ENCODE data around the gene ZBTB21.

ZBTB21 gene

DNA sequence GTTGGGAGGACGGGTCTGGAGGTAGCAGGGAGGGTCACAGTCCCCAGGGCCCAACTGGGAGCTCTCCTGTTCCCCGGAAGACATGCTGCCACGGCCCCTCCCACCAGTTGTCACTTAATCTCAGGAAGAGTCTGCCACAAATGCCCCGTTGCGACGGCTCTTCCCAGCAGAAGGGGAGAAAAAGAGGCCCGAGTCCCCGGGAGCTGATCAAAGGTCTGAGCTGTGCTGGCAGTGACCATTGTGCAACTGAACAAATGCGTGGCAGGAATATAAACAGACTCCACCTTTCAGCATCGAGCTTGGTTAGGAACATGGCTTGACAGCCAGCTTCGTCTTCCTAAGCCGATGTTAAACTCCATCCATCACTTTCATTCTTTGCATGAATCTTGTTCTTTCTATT lies 27.8 kb upstream of the ZBTB21 start:
- H3F3A ChIP-seq (ENCODE audit: insufficient read depth, low read length), result peaks cover 5% of the 10 kb centered on the region; the same call in 1 of the 2 replicates
- H3K79me2 ChIP-seq (ENCODE audit: low read length), result peaks cover 15% of the 10 kb centered on the region
- no peaks in the 10 kb centered on the region for H3K36me3 ChIP-seq (replicated peaks; ENCODE audit: insufficient read depth, low read length)
- H3K9ac ChIP-seq (ENCODE audit: low read length), result no peak overlapping the region
- no peak overlapping the region for H2AFZ ChIP-seq (ENCODE audit: low read length)
- H3K9me2 ChIP-seq (replicated peaks; ENCODE audit: insufficient read depth, low read length), result no peaks in the 10 kb centered on the region
- H3K27ac ChIP-seq (ENCODE audit: low read length), result no peak overlapping the region
- H3K27me3 ChIP-seq (replicated peaks; ENCODE audit: insufficient read depth, low read length), result no peaks in the 10 kb centered on the region
- no peak overlapping the region for H3K4me2 ChIP-seq (ENCODE audit: low read depth, low read length)
- H3K4me1 ChIP-seq (ENCODE audit: low read length), result peaks cover 6% of the 10 kb centered on the region
- H3K4me3 ChIP-seq (ENCODE audit: low read length), result no peak overlapping the region
- DNase-seq, result no peak
- no peaks in the 10 kb centered on the region for H3K9me3 ChIP-seq (replicated peaks; ENCODE audit: insufficient read depth, low read length)
- TF ChIP-seq EZH2 (optimal IDR thresholded peaks at IDR 0.05; ENCODE audit: low read depth, low read length), result no peak
- TF ChIP-seq, protein P1, sequence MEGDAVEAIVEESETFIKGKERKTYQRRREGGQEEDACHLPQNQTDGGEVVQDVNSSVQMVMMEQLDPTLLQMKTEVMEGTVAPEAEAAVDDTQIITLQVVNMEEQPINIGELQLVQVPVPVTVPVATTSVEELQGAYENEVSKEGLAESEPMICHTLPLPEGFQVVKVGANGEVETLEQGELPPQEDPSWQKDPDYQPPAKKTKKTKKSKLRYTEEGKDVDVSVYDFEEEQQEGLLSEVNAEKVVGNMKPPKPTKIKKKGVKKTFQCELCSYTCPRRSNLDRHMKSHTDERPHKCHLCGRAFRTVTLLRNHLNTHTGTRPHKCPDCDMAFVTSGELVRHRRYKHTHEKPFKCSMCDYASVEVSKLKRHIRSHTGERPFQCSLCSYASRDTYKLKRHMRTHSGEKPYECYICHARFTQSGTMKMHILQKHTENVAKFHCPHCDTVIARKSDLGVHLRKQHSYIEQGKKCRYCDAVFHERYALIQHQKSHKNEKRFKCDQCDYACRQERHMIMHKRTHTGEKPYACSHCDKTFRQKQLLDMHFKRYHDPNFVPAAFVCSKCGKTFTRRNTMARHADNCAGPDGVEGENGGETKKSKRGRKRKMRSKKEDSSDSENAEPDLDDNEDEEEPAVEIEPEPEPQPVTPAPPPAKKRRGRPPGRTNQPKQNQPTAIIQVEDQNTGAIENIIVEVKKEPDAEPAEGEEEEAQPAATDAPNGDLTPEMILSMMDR (IDR thresholded peaks at IDR 0.05; ENCODE audit: low read length), result no peak
- no peak for TF ChIP-seq EZH2phosphoT487 (IDR thresholded peaks at IDR 0.05; ENCODE audit: low read length)
- no peaks in the 10 kb centered on the region for H4K20me1 ChIP-seq (ENCODE audit: insufficient read depth, low read length)

DNA sequence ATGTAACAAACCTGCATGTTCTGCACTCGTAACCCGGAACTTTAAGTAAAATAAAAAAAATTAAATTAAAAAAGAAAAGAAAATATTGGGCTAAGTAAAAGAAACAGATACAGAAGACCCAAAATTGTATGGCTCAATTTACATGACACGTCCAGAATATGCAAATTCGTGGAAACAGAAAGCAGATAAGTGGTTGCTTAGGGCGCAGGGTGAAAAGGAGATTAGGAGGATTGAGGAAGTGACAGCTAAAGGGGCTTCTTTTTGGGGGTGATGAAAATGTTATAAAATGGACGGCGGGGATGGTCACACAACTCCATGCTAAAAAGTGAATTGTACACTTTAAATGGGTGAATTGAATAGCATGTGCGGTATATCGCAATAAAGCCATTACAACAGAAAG lies 27.4 kb upstream of the ZBTB21 start:
- no peaks in the 10 kb centered on the region for H3K27me3 ChIP-seq (replicated peaks; ENCODE audit: insufficient read depth, low read length)
- H2AFZ ChIP-seq (ENCODE audit: low read length), result no peak overlapping the region
- no peaks in the 10 kb centered on the region for H4K20me1 ChIP-seq (ENCODE audit: insufficient read depth, low read length)
- H3K9me2 ChIP-seq (replicated peaks; ENCODE audit: insufficient read depth, low read length), result no peaks in the 10 kb centered on the region
- H3K9ac ChIP-seq (ENCODE audit: low read length), result no peak overlapping the region
- H3K27ac ChIP-seq (ENCODE audit: low read length), result no peak overlapping the region
- H3K4me2 ChIP-seq (ENCODE audit: low read depth, low read length), result no peak overlapping the region
- H3K4me3 ChIP-seq (ENCODE audit: low read length), result no peak overlapping the region
- peaks cover 8% of the 10 kb centered on the region; the same call in 1 of the 2 replicates for H3F3A ChIP-seq (ENCODE audit: insufficient read depth, low read length)
- no peak for DNase-seq
- H3K79me2 ChIP-seq (ENCODE audit: low read length), result peaks cover 19% of the 10 kb centered on the region
- H3K9me3 ChIP-seq (replicated peaks; ENCODE audit: insufficient read depth, low read length), result no peaks in the 10 kb centered on the region
- no peak for TF ChIP-seq EZH2phosphoT487 (IDR thresholded peaks at IDR 0.05; ENCODE audit: low read length)
- TF ChIP-seq, protein P1 (IDR thresholded peaks at IDR 0.05; ENCODE audit: low read length), result no peak
- TF ChIP-seq EZH2 (optimal IDR thresholded peaks at IDR 0.05; ENCODE audit: low read depth, low read length), result no peak
- H3K36me3 ChIP-seq (replicated peaks; ENCODE audit: insufficient read depth, low read length), result no peaks in the 10 kb centered on the region
- H3K4me1 ChIP-seq (ENCODE audit: low read length), result peaks cover 10% of the 10 kb centered on the region

DNA sequence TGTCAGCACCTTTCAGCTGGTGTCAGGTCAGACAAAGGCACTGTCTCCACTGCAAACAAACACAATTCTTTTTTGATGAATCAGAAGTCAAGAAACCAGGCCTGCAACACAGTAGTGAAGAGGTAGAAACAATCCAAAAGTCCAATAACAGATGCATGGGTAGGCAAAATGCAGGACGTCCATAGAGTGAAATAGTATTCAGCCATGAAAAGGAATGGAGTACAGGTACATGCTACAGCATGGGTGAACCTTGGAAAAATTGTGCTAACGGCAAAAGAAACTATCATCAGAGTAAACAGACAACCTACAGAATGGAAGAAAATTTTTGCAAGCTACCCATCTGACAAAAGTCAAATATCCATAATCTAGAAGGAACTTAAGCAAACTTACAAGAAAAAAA lies 26.2 kb upstream of the ZBTB21 start:
- Histone ChIP-seq H3K27me3 (replicated peaks; ENCODE audit: insufficient read depth, low read length) (no peaks in the 10 kb centered on the region), H3K36me3 (replicated peaks; ENCODE audit: insufficient read depth, low read length) (no peaks in the 10 kb centered on the region), H2AFZ (ENCODE audit: low read length) (no peak overlapping the region), H3K9me3 (replicated peaks; ENCODE audit: insufficient read depth, low read length) (no peaks in the 10 kb centered on the region), H3K4me3 (ENCODE audit: low read length) (no peak overlapping the region), H3K9ac (ENCODE audit: low read length) (no peak overlapping the region), H3K79me2 (ENCODE audit: low read length) (peaks cover 23% of the 10 kb centered on the region), H3F3A (ENCODE audit: insufficient read depth, low read length) (peaks cover 18% of the 10 kb centered on the region), H4K20me1 (ENCODE audit: insufficient read depth, low read length) (no peaks in the 10 kb centered on the region), H3K4me1 (ENCODE audit: low read length) (peaks cover 22% of the 10 kb centered on the region), H3K27ac (ENCODE audit: low read length) (no peak overlapping the region), H3K4me2 (ENCODE audit: low read depth, low read length) (no peak overlapping the region), H3K9me2 (replicated peaks; ENCODE audit: insufficient read depth, low read length) (no peaks in the 10 kb centered on the region)
- no peak for DNase-seq
- TF ChIP-seq, protein P1 (IDR thresholded peaks at IDR 0.05; ENCODE audit: low read length), result no peak
- TF ChIP-seq EZH2phosphoT487 (IDR thresholded peaks at IDR 0.05; ENCODE audit: low read length), result no peak
- TF ChIP-seq EZH2 (optimal IDR thresholded peaks at IDR 0.05; ENCODE audit: low read depth, low read length), result no peak

Data from MM.1S (cell line).